Measurements from ENCODE around the gene MTSS2. TPM values are rescaled to one million over a fixed set of nuclear protein-coding genes. Genes with fewer than 3 reads are reported as not detected.

Gene MTSS2
- total and polyA plus RNA-seq, 4 experiments from 2014 or later: 1.8 to 1.9 TPM; not detected in 2

DNA sequence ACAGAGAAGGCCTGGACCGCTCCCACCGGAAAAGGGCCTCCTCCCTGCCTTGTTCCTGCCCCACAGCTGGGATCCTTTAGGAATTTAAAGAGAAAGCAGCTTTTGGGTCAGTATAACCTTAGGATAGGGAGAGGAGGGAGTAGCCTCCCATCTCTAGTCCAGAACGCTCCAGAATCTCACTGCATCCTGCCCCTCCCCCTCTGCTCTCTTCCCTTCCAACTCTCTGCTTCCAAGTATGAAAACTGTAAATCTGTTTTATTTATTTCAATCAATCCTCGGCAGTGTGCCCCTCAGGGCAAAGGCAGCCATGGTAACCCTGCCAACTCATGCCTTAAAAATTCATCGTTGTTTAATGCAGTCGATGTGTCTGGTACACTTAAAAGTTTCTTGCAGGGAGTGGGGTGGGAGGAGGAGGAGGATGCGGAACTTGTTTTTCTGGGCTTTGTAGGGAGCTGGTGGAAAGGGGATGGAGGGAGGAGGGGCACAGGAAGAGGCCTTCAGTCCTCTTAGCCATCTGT, 21.2 kb upstream of the MTSS2 start:
- Histone ChIP-seq H3K4me1 (ENCODE audit: insufficient read depth, low read length) (no peaks in the 10 kb centered on the region), H3K27me3 (ENCODE audit: insufficient read depth, low read length) (no peaks in the 10 kb centered on the region), H3K4me3 (ENCODE audit: low read length in 2 of 2) (no peak overlapping the region), H3K36me3 (ENCODE audit: insufficient read depth, low read length) (no peaks in the 10 kb centered on the region), H3K27ac (ENCODE audit: low read depth, low read length) (no peak overlapping the region), H3K9me3 (ENCODE audit: control insufficient read depth in 1 of 2, low read length in 2 of 2) (no peaks in the 10 kb centered on the region)
- no peaks in the 10 kb centered on the region for H3K27me3 Mint-ChIP-seq
- H3K27ac Mint-ChIP-seq: no peak overlapping the region
- peaks cover 0 to 3% (median 0%) of the 10 kb centered on the region in 4 donors for H3K4me1 Mint-ChIP-seq
- no peaks in the 10 kb centered on the region for H3K9me3 Mint-ChIP-seq
- ChIA-PET CTCF (ENCODE audit: partially characterized antibody) (no interaction called here), POLR2A (ENCODE audit: partially characterized antibody) (no interaction called here)
- peaks cover 6 to 16% of the 10 kb centered on the region in 2 donors for H3K36me3 Mint-ChIP-seq
- DNase-seq: no peak
- intact Hi-C loops (cut with micrococcal nuclease): no loop called here
- no peak overlapping the region for H3K4me3 Mint-ChIP-seq

DNA sequence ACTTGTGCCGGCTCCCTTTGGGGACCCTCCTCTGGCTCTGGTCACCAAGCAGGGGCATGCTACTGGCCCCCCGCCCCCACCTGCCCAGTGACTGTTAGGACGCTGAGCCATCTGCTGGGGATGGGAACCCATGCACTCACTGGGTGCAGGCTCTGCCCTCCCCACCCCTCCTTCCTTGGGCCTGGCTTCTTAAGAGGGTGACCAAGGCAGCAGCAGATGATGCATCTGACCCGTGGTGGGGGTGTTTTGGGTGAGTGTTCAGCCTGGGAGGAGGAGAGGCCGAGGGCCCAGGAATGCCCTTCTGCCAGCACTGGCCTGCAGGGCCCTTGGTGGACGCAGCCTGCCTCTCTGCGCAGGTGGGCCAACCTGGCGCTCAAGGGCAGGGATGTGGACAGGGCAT, 19.2 kb upstream of the MTSS2 start:
- H3K36me3 ChIP-seq (ENCODE audit: insufficient read depth, low read length): no peaks in the 10 kb centered on the region
- no peaks in the 10 kb centered on the region for H3K9me3 ChIP-seq (ENCODE audit: control insufficient read depth in 1 of 2, low read length in 2 of 2)
- H3K4me3 ChIP-seq (ENCODE audit: low read length in 2 of 2): no peak overlapping the region
- peaks cover 0 to 3% (median 0%) of the 10 kb centered on the region in 4 donors for H3K4me1 Mint-ChIP-seq
- H3K36me3 Mint-ChIP-seq: peaks cover 0 to 18% of the 10 kb centered on the region in 2 donors
- H3K27ac Mint-ChIP-seq: no peak overlapping the region
- no peak for DNase-seq
- no peaks in the 10 kb centered on the region for H3K9me3 Mint-ChIP-seq
- H3K4me1 ChIP-seq (ENCODE audit: insufficient read depth, low read length): no peaks in the 10 kb centered on the region
- ChIA-PET CTCF (ENCODE audit: partially characterized antibody) (no interaction called here), POLR2A (ENCODE audit: partially characterized antibody) (no interaction called here)
- H3K27ac ChIP-seq (ENCODE audit: low read depth, low read length): no peak overlapping the region
- no peak overlapping the region for H3K4me3 Mint-ChIP-seq
- H3K27me3 ChIP-seq (ENCODE audit: insufficient read depth, low read length): no peaks in the 10 kb centered on the region
- intact Hi-C loops (cut with micrococcal nuclease): no loop called here
- H3K27me3 Mint-ChIP-seq: no peaks in the 10 kb centered on the region

DNA sequence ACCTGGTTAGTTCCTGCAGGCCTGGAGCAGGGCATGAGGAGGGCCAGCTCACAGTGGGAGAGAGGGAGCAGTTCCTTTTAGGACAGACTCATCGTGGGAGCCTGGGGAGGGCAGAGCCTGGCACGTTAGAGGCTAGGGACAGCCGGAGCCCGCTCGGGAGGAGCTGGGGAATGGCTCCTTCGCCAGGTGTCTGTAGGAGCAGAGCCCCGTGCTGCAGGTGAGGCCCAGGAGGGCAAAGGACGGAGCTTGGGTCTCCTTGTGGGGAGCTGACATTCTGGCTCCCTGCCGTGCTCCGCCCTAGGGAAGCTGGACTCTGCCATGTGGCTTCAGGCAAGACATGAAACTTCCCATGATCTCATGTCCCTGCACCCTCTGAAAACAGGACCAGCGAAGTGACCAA, 18.7 kb upstream of the MTSS2 start:
- ChIA-PET CTCF (ENCODE audit: partially characterized antibody) (no interaction called here), POLR2A (ENCODE audit: partially characterized antibody) (no interaction called here)
- H3K4me1 ChIP-seq (ENCODE audit: insufficient read depth, low read length): no peaks in the 10 kb centered on the region
- no peaks in the 10 kb centered on the region for H3K36me3 ChIP-seq (ENCODE audit: insufficient read depth, low read length)
- no peaks in the 10 kb centered on the region for H3K9me3 ChIP-seq (ENCODE audit: control insufficient read depth in 1 of 2, low read length in 2 of 2)
- Mint-ChIP-seq H3K27me3 (no peaks in the 10 kb centered on the region), H3K9me3 (no peaks in the 10 kb centered on the region), H3K4me3 (no peak overlapping the region), H3K4me1 (peaks cover 0 to 3% (median 0%) of the 10 kb centered on the region in 4 donors), H3K36me3 (peaks cover 0 to 20% of the 10 kb centered on the region in 2 donors), H3K27ac (no peak overlapping the region)
- intact Hi-C loops (cut with micrococcal nuclease): no loop called here
- no peak for DNase-seq
- H3K27me3 ChIP-seq (ENCODE audit: insufficient read depth, low read length): no peaks in the 10 kb centered on the region
- no peak overlapping the region for H3K4me3 ChIP-seq (ENCODE audit: low read length in 2 of 2)
- no peak overlapping the region for H3K27ac ChIP-seq (ENCODE audit: low read depth, low read length)

DNA sequence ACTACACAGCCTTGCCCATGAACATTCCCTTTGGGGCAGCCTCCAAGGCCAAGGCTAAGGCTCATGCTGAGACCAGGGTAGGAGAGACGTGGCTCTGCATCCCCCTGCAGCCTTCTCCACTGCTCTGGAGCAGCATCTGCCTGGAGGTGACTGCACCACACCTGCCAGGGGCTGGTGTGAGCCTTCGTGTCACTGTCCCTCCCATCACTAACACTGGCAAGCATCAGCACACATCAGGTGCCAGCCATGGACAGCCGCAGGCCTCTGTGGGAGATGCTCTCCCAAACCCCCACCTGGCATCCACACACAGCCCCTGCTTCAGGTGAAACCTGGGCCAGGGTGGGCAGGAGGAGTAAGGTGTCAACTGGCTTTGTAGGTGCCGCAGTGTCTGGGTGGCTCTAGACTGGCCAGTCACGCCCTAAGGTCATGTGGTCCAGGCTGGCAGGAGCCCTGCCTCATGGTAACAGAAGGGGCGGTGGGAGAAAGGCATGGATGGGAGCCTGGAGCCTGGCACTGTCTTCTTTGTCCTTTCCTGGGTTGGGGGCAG, 18.1 kb upstream of the MTSS2 start:
- ChIA-PET POLR2A (ENCODE audit: partially characterized antibody) (no interaction called here), CTCF (ENCODE audit: partially characterized antibody) (no interaction called here)
- no peaks in the 10 kb centered on the region for H3K9me3 Mint-ChIP-seq
- no peaks in the 10 kb centered on the region for H3K36me3 ChIP-seq (ENCODE audit: insufficient read depth, low read length)
- H3K4me1 Mint-ChIP-seq: peaks cover 0 to 5% (median 1%) of the 10 kb centered on the region in 4 donors
- H3K27me3 ChIP-seq (ENCODE audit: insufficient read depth, low read length): no peaks in the 10 kb centered on the region
- peak overlapping the region in 2 of 7 donors; percentile 48 to 64 for H3K27ac Mint-ChIP-seq
- intact Hi-C loops (cut with micrococcal nuclease): no loop called here
- H3K27me3 Mint-ChIP-seq: no peaks in the 10 kb centered on the region
- H3K4me1 ChIP-seq (ENCODE audit: insufficient read depth, low read length): no peaks in the 10 kb centered on the region
- no peak overlapping the region for H3K4me3 ChIP-seq (ENCODE audit: low read length in 2 of 2)
- H3K4me3 Mint-ChIP-seq: no peak overlapping the region
- no peak overlapping the region for H3K27ac ChIP-seq (ENCODE audit: low read depth, low read length)
- H3K36me3 Mint-ChIP-seq: peaks cover 5 to 26% of the 10 kb centered on the region in 2 donors
- DNase-seq: no peak
- H3K9me3 ChIP-seq (ENCODE audit: control insufficient read depth in 1 of 2, low read length in 2 of 2): no peaks in the 10 kb centered on the region

DNA sequence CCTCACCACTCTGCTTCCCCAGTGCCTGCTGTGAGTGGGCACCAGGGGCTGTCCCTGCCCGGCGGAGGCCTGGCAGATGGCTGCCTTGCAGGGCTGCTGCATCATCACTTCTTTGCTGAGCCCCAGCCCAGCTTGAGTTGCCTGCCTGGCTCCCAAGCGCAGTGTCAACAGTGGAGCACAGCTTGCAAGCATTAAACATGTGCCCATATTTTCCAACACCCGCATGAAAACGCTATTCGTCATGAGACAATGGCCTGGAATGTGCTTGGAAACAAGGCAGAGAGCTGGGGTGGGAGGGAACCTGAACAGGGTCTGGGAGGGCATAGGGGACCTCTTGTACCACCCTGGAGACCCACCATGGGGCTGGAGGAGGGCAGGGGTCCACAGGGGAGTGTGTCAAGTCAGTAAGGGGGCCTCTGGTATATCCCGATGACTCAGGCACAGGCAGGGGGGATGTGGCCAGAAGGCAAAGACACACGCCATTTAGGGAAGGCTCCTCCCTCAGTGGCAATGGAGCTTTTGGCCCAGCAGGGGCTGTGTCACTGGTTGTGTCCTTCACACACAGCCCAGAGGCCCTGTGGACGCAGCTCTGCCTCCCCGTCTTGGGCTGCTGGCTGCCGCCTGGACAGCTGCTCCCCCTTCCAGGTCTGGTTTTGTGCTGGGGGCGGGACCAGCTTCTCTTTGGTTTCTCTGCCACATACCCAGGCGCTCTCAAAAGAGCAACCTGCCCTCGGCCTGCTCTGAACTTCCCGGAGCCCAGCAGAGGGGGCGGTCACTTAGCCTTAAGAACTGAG, 17.4 kb upstream of the MTSS2 start:
- no peaks in the 10 kb centered on the region for H3K27me3 Mint-ChIP-seq
- H3K4me1 Mint-ChIP-seq: peaks cover 0 to 5% (median 1%) of the 10 kb centered on the region in 4 donors
- peak overlapping the region in 1 of 7 donors; percentile 63 for H3K27ac Mint-ChIP-seq
- intact Hi-C loops (cut with micrococcal nuclease): no loop called here
- H3K36me3 Mint-ChIP-seq: peaks cover 6 to 22% of the 10 kb centered on the region in 2 donors
- POLR2A ChIA-PET (ENCODE audit: partially characterized antibody): no interaction called here
- CTCF ChIA-PET (ENCODE audit: partially characterized antibody): no interaction called here
- Histone ChIP-seq H3K27me3 (ENCODE audit: insufficient read depth, low read length) (no peaks in the 10 kb centered on the region), H3K4me3 (ENCODE audit: low read length in 2 of 2) (no peak overlapping the region), H3K36me3 (ENCODE audit: insufficient read depth, low read length) (no peaks in the 10 kb centered on the region), H3K4me1 (ENCODE audit: insufficient read depth, low read length) (no peaks in the 10 kb centered on the region), H3K27ac (ENCODE audit: low read depth, low read length) (no peak overlapping the region), H3K9me3 (ENCODE audit: control insufficient read depth in 1 of 2, low read length in 2 of 2) (no peaks in the 10 kb centered on the region)
- no peak overlapping the region for H3K4me3 Mint-ChIP-seq
- no peaks in the 10 kb centered on the region for H3K9me3 Mint-ChIP-seq
- DNase-seq: no peak

DNA sequence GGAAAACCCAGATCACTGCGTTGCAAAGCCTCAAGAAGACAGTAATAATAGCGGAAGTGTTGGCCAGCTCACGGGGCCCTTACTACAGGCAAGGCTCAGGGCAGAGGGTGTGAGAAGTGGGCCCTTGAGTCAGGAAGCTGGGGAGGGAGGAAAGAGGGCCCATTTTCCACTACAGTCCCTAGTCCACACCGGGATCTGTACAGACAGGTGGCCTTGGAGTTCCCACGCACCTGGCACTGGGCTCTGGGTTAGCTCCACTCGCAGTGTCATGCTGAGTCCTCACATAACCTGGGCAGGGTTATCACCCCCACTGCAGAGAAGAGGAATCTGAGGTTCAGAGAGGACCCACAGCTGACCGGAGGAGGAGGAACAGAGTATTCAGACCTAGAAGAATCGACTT, 16.8 kb upstream of the MTSS2 start:
- H3K27ac Mint-ChIP-seq: no peak overlapping the region
- H3K36me3 ChIP-seq (ENCODE audit: insufficient read depth, low read length): no peaks in the 10 kb centered on the region
- intact Hi-C loops (cut with micrococcal nuclease): no loop called here
- DNase-seq: no peak
- H3K4me1 Mint-ChIP-seq: peaks cover 0 to 5% (median 1%) of the 10 kb centered on the region in 4 donors
- no peak overlapping the region for H3K27ac ChIP-seq (ENCODE audit: low read depth, low read length)
- no peak overlapping the region for H3K4me3 ChIP-seq (ENCODE audit: low read length in 2 of 2)
- no peaks in the 10 kb centered on the region for H3K4me1 ChIP-seq (ENCODE audit: insufficient read depth, low read length)
- H3K36me3 Mint-ChIP-seq: peaks cover 6 to 19% of the 10 kb centered on the region in 2 donors
- no peaks in the 10 kb centered on the region for H3K27me3 ChIP-seq (ENCODE audit: insufficient read depth, low read length)
- CTCF ChIA-PET (ENCODE audit: partially characterized antibody): no interaction called here
- no peak overlapping the region for H3K4me3 Mint-ChIP-seq
- no peaks in the 10 kb centered on the region for H3K9me3 ChIP-seq (ENCODE audit: control insufficient read depth in 1 of 2, low read length in 2 of 2)
- H3K27me3 Mint-ChIP-seq: no peaks in the 10 kb centered on the region
- POLR2A ChIA-PET (ENCODE audit: partially characterized antibody): no interaction called here
- H3K9me3 Mint-ChIP-seq: no peaks in the 10 kb centered on the region

DNA sequence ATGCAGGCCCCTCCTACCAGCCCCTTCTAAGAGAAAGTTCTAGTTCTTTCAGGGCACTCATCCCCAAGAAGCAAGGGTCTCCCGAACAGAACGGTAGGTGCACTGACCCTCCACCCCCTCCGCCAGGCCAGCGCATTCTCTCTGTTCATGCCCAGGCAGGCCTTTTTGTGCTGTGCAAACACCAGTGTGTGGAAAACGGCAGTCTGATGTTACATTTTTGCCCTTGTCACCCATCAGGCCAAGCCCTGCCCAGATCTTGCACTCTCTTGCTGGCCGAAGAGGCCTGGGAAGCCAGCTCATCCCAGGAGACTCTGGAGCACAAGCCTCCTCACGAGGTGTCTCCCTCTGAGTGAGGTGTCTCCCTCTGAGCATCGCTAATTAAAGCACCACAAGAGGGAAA, 16.1 kb upstream of the MTSS2 start:
- Mint-ChIP-seq H3K36me3 (peaks cover 6 to 19% of the 10 kb centered on the region in 2 donors), H3K4me1 (peaks cover 0 to 5% (median 2%) of the 10 kb centered on the region in 4 donors), H3K4me3 (no peak overlapping the region), H3K9me3 (no peaks in the 10 kb centered on the region), H3K27me3 (no peaks in the 10 kb centered on the region), H3K27ac (peak overlapping the region in 2 of 7 donors; percentile 56 to 59)
- no peak overlapping the region for H3K27ac ChIP-seq (ENCODE audit: low read depth, low read length)
- CTCF ChIA-PET (ENCODE audit: partially characterized antibody): no interaction called here
- intact Hi-C loops (cut with micrococcal nuclease): no loop called here
- POLR2A ChIA-PET (ENCODE audit: partially characterized antibody): no interaction called here
- no peak for DNase-seq
- H3K9me3 ChIP-seq (ENCODE audit: control insufficient read depth in 1 of 2, low read length in 2 of 2): no peaks in the 10 kb centered on the region
- no peaks in the 10 kb centered on the region for H3K4me1 ChIP-seq (ENCODE audit: insufficient read depth, low read length)
- H3K4me3 ChIP-seq (ENCODE audit: low read length in 2 of 2): no peak overlapping the region
- no peaks in the 10 kb centered on the region for H3K36me3 ChIP-seq (ENCODE audit: insufficient read depth, low read length)
- no peaks in the 10 kb centered on the region for H3K27me3 ChIP-seq (ENCODE audit: insufficient read depth, low read length)

Data from CD4-positive, alpha-beta memory T cell (primary cell).